ENCODE results near the gene HTRA3. TPM values are rescaled to one million over a fixed set of nuclear protein-coding genes. Genes with fewer than 3 reads are reported as not detected.

Gene HTRA3
- total RNA-seq, 2 experiments from 2014 or later: not detected

GRCh38 chr4:8312976-8313375 lies 43.4 kb downstream of the HTRA3 start:
- H3K27me3 Mint-ChIP-seq: peaks cover 5% of the 10 kb centered on the region
- no peak for TF ChIP-seq CTCF (IDR thresholded peaks at IDR 0.05)
- H3K4me3 ChIP-seq (ENCODE audit: low read length): no peak overlapping the region
- no peak for ATAC-seq (ENCODE audit: poor library complexity)
- H3K4me1 ChIP-seq (ENCODE audit: insufficient read depth, low read length): no peaks in the 10 kb centered on the region
- ChIA-PET CTCF (no interaction called here), POLR2A (no interaction called here)
- no peak for DNase-seq
- H3K4me1 Mint-ChIP-seq (ENCODE audit: low read depth): no peaks in the 10 kb centered on the region
- peaks cover 0 to 17% of the 10 kb centered on the region in 2 experiments for H3K9me3 ChIP-seq (ENCODE audit: control insufficient read depth in 1 of 2, insufficient read depth in 1 of 2, low read length in 2 of 2)
- no peaks in the 10 kb centered on the region for H3K36me3 Mint-ChIP-seq (ENCODE audit: low read depth)
- no peak overlapping the region for H3K27ac Mint-ChIP-seq
- H3K4me3 Mint-ChIP-seq: no peak overlapping the region
- no peak overlapping the region for H3K27ac ChIP-seq (ENCODE audit: low read depth in 1 of 2, low read length in 2 of 2)
- intact Hi-C loops (cut with DNase I, micrococcal nuclease): no loop called here
- H3K36me3 ChIP-seq (ENCODE audit: insufficient read depth, low read length): no peaks in the 10 kb centered on the region
- H3K27me3 ChIP-seq (ENCODE audit: control insufficient read depth in 1 of 2, insufficient read depth in 2 of 2, low read length in 2 of 2): peaks cover 5 to 6% of the 10 kb centered on the region in 2 experiments
- H3K9me3 Mint-ChIP-seq: peaks cover 5% of the 10 kb centered on the region

GRCh38 chr4:8314691-8315255 lies 45.2 kb downstream of the HTRA3 start:
- peaks cover 0 to 7% of the 10 kb centered on the region in 2 experiments for H3K9me3 ChIP-seq (ENCODE audit: control insufficient read depth in 1 of 2, insufficient read depth in 1 of 2, low read length in 2 of 2)
- peaks cover 3 to 6% of the 10 kb centered on the region in 2 experiments for H3K27me3 ChIP-seq (ENCODE audit: control insufficient read depth in 1 of 2, insufficient read depth in 2 of 2, low read length in 2 of 2)
- peaks cover 5% of the 10 kb centered on the region for H3K9me3 Mint-ChIP-seq
- H3K4me1 ChIP-seq (ENCODE audit: insufficient read depth, low read length): no peaks in the 10 kb centered on the region
- H3K27me3 Mint-ChIP-seq: peaks cover 5% of the 10 kb centered on the region
- no peaks in the 10 kb centered on the region for H3K4me1 Mint-ChIP-seq (ENCODE audit: low read depth)
- ChIA-PET POLR2A (no interaction called here), CTCF (no interaction called here)
- H3K36me3 ChIP-seq (ENCODE audit: insufficient read depth, low read length): no peaks in the 10 kb centered on the region
- H3K27ac ChIP-seq (ENCODE audit: low read depth in 1 of 2, low read length in 2 of 2): no peak overlapping the region
- H3K36me3 Mint-ChIP-seq (ENCODE audit: low read depth): no peaks in the 10 kb centered on the region
- H3K4me3 Mint-ChIP-seq: no peak overlapping the region
- no peak for TF ChIP-seq CTCF (IDR thresholded peaks at IDR 0.05)
- H3K4me3 ChIP-seq (ENCODE audit: low read length): no peak overlapping the region
- ATAC-seq (ENCODE audit: poor library complexity) (no peak), DNase-seq (peak in 1 of 14 experiments; percentile 10)
- intact Hi-C loops (cut with DNase I, micrococcal nuclease): no loop called here
- H3K27ac Mint-ChIP-seq: no peak overlapping the region

GRCh38 chr4:8315435-8316250 lies 46.1 kb downstream of the HTRA3 start:
- Mint-ChIP-seq H3K27ac (no peak overlapping the region), H3K27me3 (peaks cover 5% of the 10 kb centered on the region), H3K4me3 (no peak overlapping the region), H3K4me1 (ENCODE audit: low read depth) (no peaks in the 10 kb centered on the region), H3K36me3 (ENCODE audit: low read depth) (no peaks in the 10 kb centered on the region), H3K9me3 (peaks cover 5% of the 10 kb centered on the region)
- ATAC-seq (ENCODE audit: poor library complexity) (no peak), DNase-seq (peak in 1 of 14 experiments; percentile 25)
- Histone ChIP-seq H3K4me1 (ENCODE audit: insufficient read depth, low read length) (no peaks in the 10 kb centered on the region), H3K36me3 (ENCODE audit: insufficient read depth, low read length) (no peaks in the 10 kb centered on the region), H3K4me3 (ENCODE audit: low read length) (no peak overlapping the region), H3K27ac (ENCODE audit: low read depth in 1 of 2, low read length in 2 of 2) (no peak overlapping the region), H3K9me3 (ENCODE audit: control insufficient read depth in 1 of 2, insufficient read depth in 1 of 2, low read length in 2 of 2) (peaks cover 0 to 7% of the 10 kb centered on the region in 2 experiments), H3K27me3 (ENCODE audit: control insufficient read depth in 1 of 2, insufficient read depth in 2 of 2, low read length in 2 of 2) (peaks cover 3 to 6% of the 10 kb centered on the region in 2 experiments)
- ChIA-PET POLR2A (no interaction called here), CTCF (no interaction called here)
- intact Hi-C loops (cut with DNase I, micrococcal nuclease): no loop called here
- no peak for TF ChIP-seq CTCF (IDR thresholded peaks at IDR 0.05)
